Renal pelvis (tissue), 4 donors: Measurements from ENCODE around the gene PTH1R. TPM values are rescaled to one million over a fixed set of nuclear protein-coding genes. Genes with fewer than 3 reads are reported as not detected.

ENCODE experiments used
- DNase-seq: peaks from one replicate; pipeline ENCODE4 v3.0.0-alpha.2; 2013
- polyA plus RNA-seq, 3 donors: library from polyadenylated mRNA; unstranded; fragments of 120-200 nt; gene quantifications; one replicate each; pipeline ENCODE4 v1.2.1, GENCODE V29; 2013; ENCODE audit not compliant: insufficient read length in 3 of 3

Gene PTH1R
- polyA plus RNA-seq, 3 donors: 247 to 269 (median 251) TPM

GRCh38 chr3:46878781-46879436, 1.4 kb downstream of the PTH1R start:
- DNase-seq: no peak

- DNase-seq: no peak
Measured at GRCh38 chr3:46880884-46881595, 3.5 kb downstream of the PTH1R start.

GRCh38 chr3:46881596-46882376, 4.3 kb downstream of the PTH1R start:
- no peak for DNase-seq

- DNase-seq: no peak
Measured at GRCh38 chr3:46882377-46883053, 5.0 kb downstream of the PTH1R start.

GRCh38 chr3:46883054-46883829, 5.7 kb downstream of the PTH1R start:
- peak; percentile 42 for DNase-seq

GRCh38 chr3:46883830-46884185, 6.3 kb downstream of the PTH1R start:
- DNase-seq: no peak

GRCh38 chr3:46884427-46884826, 6.9 kb downstream of the PTH1R start:
- no peak for DNase-seq

GRCh38 chr3:46884929-46885328, 7.4 kb downstream of the PTH1R start:
- DNase-seq: no peak

GRCh38 chr3:46885612-46886011, 8.1 kb downstream of the PTH1R start:
- DNase-seq: no peak

- no peak for DNase-seq
Measured at GRCh38 chr3:46887980-46888494, 10.5 kb downstream of the PTH1R start.

GRCh38 chr3:46888705-46889104, 11.2 kb downstream of the PTH1R start:
- DNase-seq: no peak

- DNase-seq: peak; percentile 45
Measured at GRCh38 chr3:46889381-46890110, 12.0 kb downstream of the PTH1R start.

- DNase-seq: no peak
Measured at GRCh38 chr3:46890132-46890531, 12.6 kb downstream of the PTH1R start.

GRCh38 chr3:46891132-46891531, 13.6 kb downstream of the PTH1R start:
- no peak for DNase-seq

- DNase-seq: peak; percentile 75
Measured at GRCh38 chr3:46892285-46893145, 15.0 kb downstream of the PTH1R start.

GRCh38 chr3:46893146-46893748, 15.7 kb downstream of the PTH1R start:
- no peak for DNase-seq

- no peak for DNase-seq
Measured at GRCh38 chr3:46893763-46894162, 16.2 kb downstream of the PTH1R start.

GRCh38 chr3:46894256-46894655, 16.7 kb downstream of the PTH1R start:
- DNase-seq: no peak

GRCh38 chr3:46895204-46895660, 17.7 kb downstream of the PTH1R start:
- DNase-seq: peak; percentile 42
